Lower leg skin (tissue), 4 donors: ENCODE measurements around the gene GID4. TPM values are rescaled to one million over a fixed set of nuclear protein-coding genes. Genes with fewer than 3 reads are reported as not detected.

Experiments used
- DNase-seq, 2 donors: peaks; one replicate each; pipeline ENCODE4 v3.0.0-alpha.2; 2019; ENCODE audit warnings: low spot score in 2 of 2
- H3K4me3 ChIP-seq: fragments of 200-600 bp; sonication (generic); 2 replicates; pipeline ENCODE4 v1.5.1; 2017; ENCODE audit warnings: mild to moderate bottlenecking, low read depth; ENCODE audit not compliant: poor library complexity, severe bottlenecking
- POLR2A ChIP-seq, 2 donors: fragments of 450-650 bp; IDR thresholded peaks; one replicate each; pipeline ENCODE4 v1.6.1; 2016 to 2017; ENCODE audit warnings: antibody characterized with exemption in 2 of 2, mild to moderate bottlenecking in 1 of 2, moderate library complexity in 1 of 2
- WGBS, 2 donors: methylation state at CpG; one replicate each; pipeline ENCODE4 v1.1.5; 2018; 5-methylcytosine and 5-hydroxymethylcytosine counted together
- intact Hi-C: fragments of 100-400 bp; cut with DNase I; formaldehyde crosslinking; loops from one replicate; pipeline ENCODE4 v1.15.0; 2023; ENCODE audit warnings: low total_unique reads
- total RNA-seq, 4 donors: library from RNA; depleted of rRNA; stranded (reverse); fragments of >200 nt; gene quantifications; one replicate each; pipeline ENCODE4 v1.1.0, GENCODE V29; 2016
- TF ChIP-seq, protein P1 (sequence below), 3 donors: fragments of 450-650 bp; IDR thresholded peaks; one replicate each; pipeline ENCODE4 v1.5.1; 2016; ENCODE audit warnings: antibody characterized with exemption in 3 of 3, mild to moderate bottlenecking in 3 of 3, moderate library complexity in 2 of 3

The GID4 gene
- total RNA-seq, 4 donors from 2014 or later: 23.0 to 30.1 (median 24.1) TPM

DNA sequence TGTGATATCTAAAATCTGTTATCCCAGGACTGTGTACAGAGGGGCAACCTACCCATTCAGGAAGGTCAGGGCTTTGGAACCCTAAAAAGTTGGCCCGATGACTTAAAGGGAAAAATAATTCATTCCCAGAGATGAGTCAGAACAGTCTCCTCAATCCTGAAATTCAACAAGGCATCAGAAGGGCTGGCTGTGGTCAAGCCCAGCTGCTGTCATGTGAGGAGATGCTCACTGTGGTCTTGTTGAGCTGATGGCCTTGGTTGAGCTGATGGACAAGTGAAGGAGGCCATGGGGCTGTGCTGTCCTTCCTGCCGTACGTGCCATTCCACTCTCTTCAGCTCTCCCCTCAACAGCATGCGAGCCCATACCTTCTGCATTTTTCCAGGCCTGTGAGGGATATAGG, 27.7 kb downstream of the GID4 start:
- TF ChIP-seq POLR2A (IDR thresholded peaks at IDR 0.05): no peak
- TF ChIP-seq, protein P1, sequence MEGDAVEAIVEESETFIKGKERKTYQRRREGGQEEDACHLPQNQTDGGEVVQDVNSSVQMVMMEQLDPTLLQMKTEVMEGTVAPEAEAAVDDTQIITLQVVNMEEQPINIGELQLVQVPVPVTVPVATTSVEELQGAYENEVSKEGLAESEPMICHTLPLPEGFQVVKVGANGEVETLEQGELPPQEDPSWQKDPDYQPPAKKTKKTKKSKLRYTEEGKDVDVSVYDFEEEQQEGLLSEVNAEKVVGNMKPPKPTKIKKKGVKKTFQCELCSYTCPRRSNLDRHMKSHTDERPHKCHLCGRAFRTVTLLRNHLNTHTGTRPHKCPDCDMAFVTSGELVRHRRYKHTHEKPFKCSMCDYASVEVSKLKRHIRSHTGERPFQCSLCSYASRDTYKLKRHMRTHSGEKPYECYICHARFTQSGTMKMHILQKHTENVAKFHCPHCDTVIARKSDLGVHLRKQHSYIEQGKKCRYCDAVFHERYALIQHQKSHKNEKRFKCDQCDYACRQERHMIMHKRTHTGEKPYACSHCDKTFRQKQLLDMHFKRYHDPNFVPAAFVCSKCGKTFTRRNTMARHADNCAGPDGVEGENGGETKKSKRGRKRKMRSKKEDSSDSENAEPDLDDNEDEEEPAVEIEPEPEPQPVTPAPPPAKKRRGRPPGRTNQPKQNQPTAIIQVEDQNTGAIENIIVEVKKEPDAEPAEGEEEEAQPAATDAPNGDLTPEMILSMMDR (IDR thresholded peaks at IDR 0.05): no peak
- 93 to 94% methylated on average over 4 of the region's 4 CpGs for WGBS, 2 donors
- no peak for DNase-seq
- intact Hi-C loops: no loop called here
- H3K4me3 ChIP-seq: no peak overlapping the region

- TF ChIP-seq, protein P1 (IDR thresholded peaks at IDR 0.05): no peak
- no peak for TF ChIP-seq POLR2A (IDR thresholded peaks at IDR 0.05)
- H3K4me3 ChIP-seq: no peak overlapping the region
- WGBS, 2 donors: 97 to 98% methylated on average over 2 of the region's 2 CpGs
- no peak for DNase-seq
- intact Hi-C loops: no loop called here
These were observed 29.9 kb downstream of the GID4 start for GRCh38 chr17:18069101-18069500.

- no peak for DNase-seq
- 8 to 11% methylated on average over 8 of the region's 8 CpGs for WGBS, 2 donors
- H3K4me3 ChIP-seq: no peak overlapping the region
- TF ChIP-seq, protein P1 (IDR thresholded peaks at IDR 0.05): no peak
- no peak for TF ChIP-seq POLR2A (IDR thresholded peaks at IDR 0.05)
- intact Hi-C loops: no loop called here
These were observed 31.7 kb downstream of the GID4 start for GRCh38 chr17:18070861-18071340.

DNA sequence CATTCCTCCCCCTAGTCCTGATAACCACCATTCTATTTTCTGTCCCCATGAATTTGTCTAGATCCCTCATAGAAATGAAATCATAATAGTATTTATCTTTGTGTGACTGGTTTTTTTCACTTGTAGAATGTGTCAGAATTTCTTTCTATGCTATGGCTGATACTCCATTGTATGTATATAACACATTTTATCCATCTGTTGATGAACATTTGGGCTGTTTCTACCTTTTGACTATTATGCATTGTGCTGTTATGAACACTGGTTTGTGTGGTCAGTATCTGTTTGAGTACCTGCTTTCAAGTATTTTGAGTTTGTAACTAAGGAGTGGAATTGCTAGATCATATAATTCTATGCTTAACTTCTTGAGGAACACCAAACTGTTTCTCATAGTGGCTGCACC, 32.5 kb downstream of the GID4 start:
- no peak for DNase-seq
- intact Hi-C loops: no loop called here
- TF ChIP-seq, protein P1 (IDR thresholded peaks at IDR 0.05): no peak
- no peak for TF ChIP-seq POLR2A (IDR thresholded peaks at IDR 0.05)
- H3K4me3 ChIP-seq: no peak overlapping the region

GRCh38 chr17:18074566-18075272, 35.5 kb downstream of the GID4 start:
- no peak for DNase-seq
- 64 to 67% methylated on average over 6 of the region's 6 CpGs for WGBS, 2 donors
- TF ChIP-seq, protein P1 (IDR thresholded peaks at IDR 0.05): no peak
- TF ChIP-seq POLR2A (IDR thresholded peaks at IDR 0.05): no peak
- intact Hi-C loops: no loop called here
- H3K4me3 ChIP-seq: no peak overlapping the region

DNA sequence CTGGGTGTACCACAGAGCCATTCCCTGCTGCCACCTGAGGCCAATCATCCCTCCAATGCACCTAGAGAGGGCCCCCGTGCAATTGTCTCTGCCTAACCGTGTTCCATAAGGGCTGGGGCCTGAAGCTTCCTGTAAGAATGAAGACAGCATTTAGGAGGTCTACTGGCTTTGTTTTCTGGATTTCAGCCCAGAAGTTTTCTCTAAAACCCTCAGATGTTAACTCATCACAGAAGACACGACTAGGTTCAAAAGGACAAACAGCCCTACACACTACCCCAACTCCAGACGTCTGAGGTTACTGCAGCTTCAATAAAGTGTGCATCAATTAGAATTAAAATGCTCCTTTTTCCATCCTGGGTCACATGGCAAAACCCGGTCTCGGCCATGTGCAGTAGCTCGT, 37.7 kb downstream of the GID4 start:
- intact Hi-C loops: no loop called here
- no peak overlapping the region for H3K4me3 ChIP-seq
- TF ChIP-seq, protein P1 (IDR thresholded peaks at IDR 0.05): no peak
- TF ChIP-seq POLR2A (IDR thresholded peaks at IDR 0.05): no peak
- DNase-seq: no peak
- WGBS, 2 donors: 56 to 61% methylated on average over 7 of the region's 7 CpGs
